HG03039 (cell line): ENCODE results near the gene PPM1F.
"Not testable (repeated sequence)": the region's sequence is repeated elsewhere in the genome, so short reads cannot be mapped to it uniquely, and the experiment has no call there.

Experiments
- ATAC-seq: cut with Tn5 transposase; IDR thresholded peaks from one replicate; pipeline ENCODE4 v1.9.1; 2021; ENCODE audit warnings: mild to moderate bottlenecking, moderate library complexity; ENCODE audit not compliant: unreplicated experiment

Gene PPM1F

DNA sequence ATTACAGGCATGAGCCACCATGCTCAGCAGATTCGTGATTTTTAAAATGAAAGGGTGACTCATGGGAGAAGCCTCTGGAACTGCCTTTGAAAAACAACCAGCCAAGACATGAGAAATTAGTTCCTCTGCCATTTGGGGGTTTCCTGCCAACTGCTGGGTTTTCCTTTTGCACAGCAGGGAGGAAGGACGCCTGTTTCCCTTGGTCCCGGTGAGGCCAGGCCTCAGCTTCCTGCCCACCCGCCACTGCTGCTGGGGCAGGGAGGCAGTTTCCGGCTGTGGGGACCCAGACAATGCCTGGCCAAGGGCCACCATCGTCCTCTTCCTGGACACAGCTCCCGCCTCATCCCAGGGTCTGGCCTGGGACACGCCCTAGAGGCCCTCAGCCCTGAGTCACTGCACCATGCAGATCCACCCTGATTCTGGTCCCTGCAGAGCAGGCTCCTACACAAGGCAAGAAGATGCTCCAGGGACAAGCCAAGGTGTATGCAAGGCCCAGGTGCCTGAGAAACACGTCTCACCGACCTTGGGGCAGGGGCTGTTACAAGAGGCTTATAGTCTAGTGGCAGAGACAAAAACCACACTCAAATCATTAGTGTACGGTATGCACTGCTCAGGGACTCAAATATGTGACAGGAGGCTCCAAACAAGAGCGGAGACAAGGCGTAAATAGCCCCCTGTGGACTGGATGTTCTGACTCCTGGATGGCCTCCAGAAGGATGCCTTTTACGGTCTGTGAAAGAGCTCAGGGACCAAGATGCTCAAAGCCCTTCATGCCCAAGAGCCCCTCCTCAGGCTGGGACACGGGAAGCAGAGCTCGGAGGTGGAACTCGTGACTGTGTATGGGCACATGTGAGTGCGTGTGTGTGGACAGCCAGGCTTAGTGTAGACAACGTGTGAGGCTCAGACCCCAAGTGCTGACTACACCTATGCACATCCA, 10.0 kb downstream of the PPM1F start:
- no peak for ATAC-seq

DNA sequence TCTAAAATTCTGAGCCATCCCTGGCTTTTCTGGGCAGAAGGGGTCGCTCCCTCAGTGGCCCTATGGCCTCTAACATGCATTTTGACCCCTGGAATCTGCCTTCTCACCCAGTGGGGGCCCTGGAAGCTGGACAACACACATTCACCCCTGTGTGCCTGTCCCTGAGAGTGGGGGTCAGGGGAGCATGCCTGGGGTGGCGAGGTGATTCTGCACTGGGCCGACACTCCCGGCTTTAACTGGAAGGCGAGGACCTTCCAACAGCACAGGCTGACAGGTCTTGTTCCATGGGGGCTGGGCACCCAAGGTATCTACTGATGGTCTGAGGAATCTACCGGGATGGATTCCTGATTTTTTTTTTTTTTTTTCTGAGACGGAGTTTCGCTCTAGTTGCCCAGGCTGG, 10.7 kb downstream of the PPM1F start:
- ATAC-seq = no peak

DNA sequence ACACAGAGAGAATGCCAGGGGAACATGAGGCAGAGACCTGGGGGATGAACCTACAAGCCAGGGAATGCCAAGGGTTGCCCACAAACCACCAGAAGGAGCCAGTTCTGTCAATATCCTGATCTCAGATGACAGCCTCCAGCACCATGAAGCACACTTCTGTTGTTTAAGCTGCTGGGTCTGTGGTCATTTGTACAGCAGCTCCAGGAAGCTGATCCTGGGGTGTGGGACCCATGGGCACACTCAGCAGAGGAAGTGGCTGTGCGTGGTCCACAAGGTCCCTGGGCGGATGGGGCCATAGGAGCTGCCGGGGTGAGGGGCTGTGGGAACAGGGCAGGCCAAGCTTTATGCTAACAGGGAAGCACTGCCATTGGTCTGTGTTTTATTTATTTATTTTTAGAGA, 12.1 kb downstream of the PPM1F start:
- no peak for ATAC-seq

DNA sequence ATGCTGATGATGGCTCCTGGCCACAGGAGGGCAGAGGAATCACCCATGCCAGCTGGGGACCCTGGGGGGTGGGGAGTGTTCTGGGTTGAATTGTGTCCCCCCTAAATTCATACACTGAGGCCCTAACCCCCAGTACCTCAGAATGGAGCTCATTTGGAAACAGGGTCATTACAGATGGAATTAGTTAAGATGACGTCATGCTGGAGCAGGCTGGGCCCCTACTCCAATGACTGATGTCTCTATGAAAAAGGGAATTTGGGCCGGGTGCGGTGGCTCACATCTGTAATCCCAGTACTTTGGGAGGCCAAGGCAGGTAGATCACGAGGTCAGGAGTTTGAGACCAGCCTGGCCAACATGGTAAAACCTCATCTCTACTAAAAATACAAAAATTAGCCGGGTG, 12.7 kb downstream of the PPM1F start:
- ATAC-seq = not testable (repeated sequence)

DNA sequence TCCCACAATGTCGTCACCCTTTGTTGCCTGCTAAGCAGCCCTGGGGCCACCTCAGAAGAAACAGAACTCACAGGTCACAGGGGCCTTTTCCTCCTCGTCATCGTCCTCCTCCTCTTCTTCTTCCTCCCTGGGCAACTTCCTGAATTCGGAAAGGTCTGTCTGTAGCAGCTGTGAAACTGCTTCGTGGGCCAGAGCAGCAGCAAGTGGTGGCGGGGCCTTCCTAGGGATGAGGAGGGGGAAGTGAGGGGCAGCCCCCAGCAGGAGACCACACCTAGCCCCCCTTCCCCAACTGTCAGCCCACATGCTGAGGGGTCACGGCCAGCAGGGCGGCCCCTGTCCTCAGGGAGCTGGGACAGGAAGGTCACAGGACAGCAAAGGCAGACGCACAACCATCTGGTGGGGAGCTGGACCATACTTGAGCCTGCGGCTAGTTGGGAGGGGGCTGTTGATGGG, 13.2 kb downstream of the PPM1F start:
- no peak for ATAC-seq

DNA sequence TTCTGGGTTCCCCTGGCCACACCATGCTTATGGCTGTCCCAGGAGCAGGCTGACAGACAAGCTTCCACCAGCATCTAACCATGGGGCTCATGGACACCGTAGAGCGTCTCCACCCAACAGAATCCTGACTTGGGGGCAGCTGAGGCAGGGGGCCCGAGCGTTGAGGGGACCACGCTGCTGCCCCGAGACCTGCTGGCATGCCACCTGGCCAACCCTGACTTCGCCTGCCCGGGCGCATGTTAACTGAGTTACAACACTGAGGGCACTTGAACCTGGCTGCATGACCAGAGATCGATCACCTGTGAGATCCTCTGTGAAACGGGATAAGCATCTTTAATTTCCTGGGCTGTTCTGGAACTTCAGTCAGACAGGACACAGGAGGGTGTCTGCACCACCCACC, 13.7 kb downstream of the PPM1F start:
- ATAC-seq = no peak

DNA sequence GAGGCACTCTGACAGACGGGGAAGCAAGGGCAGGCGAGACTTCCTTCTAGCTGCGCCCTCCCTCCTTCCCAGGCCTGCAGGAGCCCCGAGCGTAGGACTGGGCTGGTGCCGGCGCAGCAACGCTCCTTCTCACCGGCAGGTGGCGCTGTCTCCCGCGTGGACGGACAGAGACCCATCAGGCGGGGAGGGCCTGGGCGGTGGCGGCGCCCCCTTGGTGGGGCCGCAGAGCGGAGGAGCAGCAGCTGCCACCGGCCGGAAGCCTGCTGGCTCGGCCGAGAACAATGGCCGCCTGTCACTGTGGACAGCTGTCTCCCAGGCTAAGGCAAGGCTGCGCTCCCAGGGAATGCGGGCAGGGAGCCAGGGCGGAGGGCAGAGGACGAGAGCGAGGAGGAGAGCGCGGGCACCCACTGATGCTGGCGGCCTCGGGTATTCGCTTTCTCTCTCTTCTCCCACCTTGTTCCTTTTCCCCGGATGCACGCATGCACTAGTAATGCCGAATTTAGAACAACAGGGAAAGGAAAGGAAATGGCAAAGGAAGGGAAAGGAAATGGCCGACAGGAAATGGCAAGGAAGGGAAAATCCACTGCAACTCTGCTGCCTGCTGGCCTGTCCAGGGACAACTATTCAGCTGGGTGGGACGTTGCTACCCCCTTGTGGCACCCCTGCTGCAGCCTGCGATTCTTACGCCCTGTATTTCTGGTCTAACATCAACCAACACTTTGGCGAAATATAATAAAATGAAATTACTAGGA, 14.4 kb downstream of the PPM1F start:
- peak; percentile 67 for ATAC-seq

DNA sequence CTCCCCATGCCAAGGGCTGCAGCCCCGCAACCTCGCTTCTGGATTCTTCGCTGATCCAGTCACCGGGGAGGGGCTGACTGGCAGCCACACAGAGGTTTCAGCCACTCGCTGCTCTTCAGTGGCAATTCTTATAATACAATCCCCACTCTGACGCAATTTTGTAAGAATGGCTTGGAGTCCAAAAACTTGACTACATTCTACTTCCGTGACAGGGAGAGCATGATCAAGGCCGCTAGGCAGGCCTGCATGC, 14.9 kb downstream of the PPM1F start:
- no peak for ATAC-seq

DNA sequence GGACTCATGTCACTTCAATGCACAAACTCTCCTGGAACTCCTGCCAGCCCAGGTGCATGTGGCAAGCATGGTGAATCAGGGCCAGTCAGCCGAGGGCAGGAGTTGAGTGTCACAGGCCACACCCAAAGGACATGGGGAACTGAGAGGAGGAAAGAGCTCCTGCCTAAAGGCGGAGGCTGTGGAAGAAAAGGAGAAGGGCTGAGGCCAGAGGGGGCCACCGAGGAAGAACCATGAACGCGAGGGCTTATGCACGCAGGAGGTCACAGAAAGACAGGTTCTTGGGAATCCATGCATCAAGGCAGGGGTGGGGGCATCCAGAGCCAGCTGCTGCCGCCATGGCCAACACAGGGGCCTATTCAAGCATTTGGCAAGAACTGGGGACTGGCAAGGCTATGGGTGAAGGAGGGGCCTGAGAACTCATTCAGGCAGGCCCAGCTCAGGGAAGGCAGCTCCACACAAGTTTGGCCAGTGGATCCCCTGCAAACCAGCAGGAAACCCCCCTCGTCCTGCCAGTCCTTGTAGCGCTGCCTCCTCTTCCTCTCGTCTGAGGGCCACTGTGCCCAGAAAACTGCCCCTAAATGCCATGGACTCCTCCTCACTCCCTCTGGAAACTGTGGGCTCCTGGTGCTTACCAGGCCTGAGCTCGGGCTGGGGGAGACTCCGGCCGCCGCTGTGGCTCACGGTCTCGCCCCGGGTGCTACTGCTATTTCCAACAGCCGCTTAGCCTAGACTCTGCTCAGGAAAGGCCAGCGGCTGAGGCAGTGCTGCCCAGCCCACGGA, 15.4 kb downstream of the PPM1F start:
- ATAC-seq = no peak

DNA sequence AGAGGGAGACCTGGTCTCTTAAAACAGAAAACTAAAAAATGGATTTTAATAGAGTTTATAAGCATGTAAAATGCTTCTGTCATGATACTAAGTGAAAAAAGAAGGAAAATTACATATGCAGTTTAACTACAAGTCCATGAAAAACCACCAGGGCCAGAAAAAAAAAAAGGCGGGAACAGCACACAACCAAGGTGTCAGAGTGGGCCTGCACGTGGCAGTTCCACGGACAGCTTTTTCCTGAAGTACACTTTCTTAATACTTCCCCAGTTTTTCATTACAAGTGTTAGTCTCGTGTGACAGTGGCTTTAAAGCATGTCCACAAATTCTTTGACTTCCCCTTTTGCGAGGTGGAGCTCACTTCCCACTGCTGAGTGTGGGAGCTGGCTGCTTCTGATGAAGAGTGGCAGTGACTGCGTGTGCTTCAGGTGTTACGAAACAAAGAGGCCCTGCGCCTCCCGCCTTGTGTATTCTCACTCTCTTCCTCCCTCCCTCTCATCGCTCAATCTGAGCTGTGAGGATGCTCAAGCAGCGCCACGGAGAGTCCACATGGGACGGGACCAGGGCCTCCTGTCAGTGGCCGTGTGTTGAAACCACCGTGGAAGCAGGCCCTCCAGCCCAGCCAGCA, 16.4 kb downstream of the PPM1F start:
- ATAC-seq = no peak

DNA sequence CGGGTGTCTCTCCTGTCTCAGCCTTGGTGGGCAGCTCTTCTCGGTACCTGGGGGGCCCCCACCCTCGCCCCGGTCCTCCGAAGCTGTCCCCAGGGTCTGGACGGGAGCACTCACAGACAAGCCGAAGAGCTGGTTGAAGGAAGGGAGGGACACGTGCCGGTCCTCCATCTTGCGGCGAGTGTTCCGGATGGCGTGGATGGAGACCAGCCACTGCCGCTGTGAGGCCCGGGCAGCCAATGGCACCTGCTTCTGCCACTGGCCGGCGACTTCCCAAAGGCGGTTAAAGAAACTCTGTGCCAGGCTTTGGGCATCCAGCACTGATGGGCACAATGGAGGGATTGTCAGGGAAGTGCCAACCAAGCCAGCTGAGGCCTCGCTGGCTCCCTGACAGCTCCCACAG, 18.7 kb downstream of the PPM1F start:
- ATAC-seq = no peak

DNA sequence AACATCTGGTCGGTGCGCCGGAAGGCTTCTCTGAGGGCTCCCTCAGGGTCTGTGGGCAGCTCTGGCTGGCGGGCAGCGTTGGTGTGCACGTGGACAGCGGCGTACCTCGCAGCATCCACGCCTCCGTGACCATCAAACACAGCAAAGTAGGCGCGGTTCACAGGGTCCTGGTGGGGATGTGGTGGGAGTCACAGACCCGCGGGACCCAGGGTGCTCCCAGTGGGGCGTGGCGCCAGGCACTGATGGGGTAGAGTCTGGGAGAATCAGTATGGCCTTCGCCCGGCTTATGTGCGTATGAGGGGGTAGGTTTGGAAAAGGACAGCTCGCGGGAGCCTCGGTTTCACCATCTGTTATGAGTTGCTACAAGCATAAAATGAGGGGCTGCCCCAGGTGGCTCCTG, 19.2 kb downstream of the PPM1F start:
- ATAC-seq = no peak

DNA sequence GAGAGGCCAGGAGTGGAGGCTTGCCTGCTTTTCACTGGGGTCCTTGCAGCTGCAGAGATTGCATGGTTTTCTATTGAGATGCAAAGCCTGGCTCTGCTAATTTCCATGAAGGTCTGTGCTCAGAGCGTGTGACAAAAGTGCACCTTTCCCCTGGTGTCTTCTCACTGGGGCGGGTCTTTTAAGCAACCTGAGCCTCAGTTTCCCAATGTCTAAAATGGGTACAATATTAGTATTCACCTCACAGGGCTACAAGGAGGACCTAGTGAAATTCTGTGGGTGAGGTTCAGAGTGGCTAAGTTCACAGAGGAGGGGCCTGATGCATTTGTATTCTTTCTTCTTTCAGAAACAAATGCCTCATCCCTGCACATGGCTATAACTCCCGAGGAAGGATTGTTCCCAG, 20.3 kb downstream of the PPM1F start:
- no peak for ATAC-seq

DNA sequence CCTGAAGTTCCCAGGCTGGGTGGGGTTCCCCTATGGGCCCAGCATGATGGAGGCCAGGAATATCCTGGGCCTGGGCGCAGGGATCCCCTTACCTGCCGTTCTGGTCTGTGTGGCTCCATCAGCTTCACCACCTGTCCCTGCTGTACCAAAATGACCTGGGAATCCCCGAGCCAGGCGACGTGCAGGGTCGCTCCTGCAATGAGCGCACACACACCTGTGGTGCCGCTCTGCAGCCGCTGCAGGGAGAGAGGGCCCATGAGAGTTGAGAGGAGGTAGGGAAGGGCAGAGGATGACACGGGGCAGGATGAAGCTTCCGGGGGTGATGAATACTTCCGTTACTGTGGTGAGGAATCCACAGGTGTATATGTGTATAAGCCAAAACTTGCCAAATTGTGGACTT, 21.6 kb downstream of the PPM1F start:
- ATAC-seq = no peak

DNA sequence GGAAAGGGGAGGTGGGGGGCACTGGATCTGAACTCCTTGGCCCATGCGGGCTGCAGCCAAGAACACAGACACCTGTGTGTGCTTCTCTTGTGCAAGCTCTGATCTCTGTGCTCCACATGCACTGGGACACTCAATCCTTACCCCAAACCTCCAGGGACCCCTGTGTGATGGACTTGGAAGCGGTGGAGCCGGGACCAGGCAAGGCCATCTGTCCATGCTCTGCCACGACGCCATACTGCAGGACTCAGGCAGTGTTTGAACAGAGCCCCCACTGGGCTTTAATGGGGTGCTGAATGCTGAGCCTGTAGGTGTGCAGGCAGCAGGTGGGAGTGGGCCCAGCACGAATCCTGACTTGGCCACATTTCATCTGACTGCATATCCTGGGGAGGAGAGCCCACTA, 23.4 kb downstream of the PPM1F start:
- no peak for ATAC-seq

DNA sequence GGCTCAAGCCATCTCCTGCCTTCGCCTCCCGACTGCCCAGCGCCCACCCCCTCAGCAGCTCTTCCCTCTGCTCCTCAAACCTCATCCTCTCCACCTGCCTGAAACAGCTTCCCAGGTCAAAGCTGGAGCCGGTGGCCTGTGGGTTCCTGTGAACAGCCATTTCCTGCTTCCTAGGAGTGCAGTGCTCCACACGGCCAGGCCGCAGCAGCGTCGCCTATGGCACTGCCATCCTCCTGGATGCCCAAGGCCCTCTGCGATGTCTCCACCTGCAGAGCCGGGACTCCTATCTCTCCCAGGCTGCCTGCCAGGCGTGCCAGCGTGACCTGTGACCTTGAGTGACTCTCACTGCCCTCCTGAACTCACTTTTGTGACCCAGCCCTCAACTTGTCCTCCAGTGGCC, 24.6 kb downstream of the PPM1F start:
- ATAC-seq = no peak

DNA sequence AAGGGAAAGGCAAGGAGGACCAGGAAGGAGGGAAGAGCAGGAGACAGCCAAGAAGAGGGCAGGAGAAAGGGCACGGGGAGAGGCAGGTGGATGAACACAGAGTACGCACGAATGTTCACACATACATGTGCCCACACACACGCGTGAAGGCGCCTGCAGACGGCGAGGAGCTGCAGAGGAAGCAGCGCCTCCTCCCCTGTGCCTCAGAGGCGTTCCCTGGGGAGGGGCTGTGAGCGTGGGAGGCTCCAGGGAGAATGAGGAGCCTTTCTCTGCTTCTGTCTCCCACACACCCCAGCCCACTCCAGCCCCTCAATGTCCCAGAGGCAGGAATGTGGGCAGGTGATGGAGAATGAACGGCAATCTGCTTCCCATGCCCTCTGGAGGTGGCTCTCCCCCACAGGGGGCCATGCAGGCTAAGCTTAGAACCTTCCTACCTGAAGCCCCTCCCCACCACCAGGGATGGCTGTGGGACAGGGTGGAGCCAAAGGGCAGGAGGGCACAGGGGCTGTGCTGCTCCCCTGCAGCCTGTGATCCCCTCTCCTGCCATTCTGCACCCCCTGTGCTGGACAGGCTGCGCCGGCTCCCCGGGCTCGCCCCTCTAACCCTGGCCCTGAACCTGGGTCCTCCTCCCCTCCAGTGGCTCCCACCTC, 25.3 kb downstream of the PPM1F start:
- ATAC-seq = no peak

DNA sequence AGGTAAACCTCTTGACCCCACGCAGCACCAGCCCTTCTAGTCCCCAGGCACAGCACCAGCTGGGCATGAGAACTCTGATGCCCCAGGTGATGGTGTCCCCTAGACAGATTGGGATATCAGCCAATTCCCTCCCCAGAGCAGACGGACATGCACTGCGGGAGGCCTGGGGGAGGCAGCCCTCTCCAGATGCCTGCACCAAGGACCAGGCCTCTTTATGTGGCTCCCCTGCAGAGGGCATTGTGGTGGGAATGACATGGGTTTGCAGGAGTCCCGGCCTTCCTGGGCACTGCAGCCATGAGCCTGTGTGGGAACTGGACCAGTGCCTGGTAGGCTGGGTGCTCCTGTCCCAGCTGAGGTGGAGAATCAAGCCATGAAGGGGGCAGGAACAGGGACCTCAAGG, 25.9 kb downstream of the PPM1F start:
- ATAC-seq = no peak

DNA sequence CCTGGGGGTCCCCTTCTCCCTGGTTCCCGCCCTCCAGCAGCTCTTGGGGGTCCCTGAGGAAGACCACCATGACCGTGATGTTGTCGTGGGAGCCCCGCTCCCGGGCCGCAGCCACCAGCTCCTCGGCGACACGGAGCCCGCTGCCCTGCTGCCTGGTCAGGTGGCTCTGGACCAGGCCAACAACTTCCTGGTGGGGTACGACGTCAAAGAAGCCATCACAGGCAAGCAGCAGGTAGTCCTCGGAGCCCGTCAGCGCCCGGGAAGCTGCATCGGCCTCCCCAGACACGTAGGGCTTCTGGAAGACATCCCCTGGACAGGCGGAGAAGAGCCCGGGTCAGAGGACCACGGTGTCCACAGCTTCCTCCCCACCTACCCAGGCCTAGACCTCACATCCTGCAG, 29.5 kb downstream of the PPM1F start:
- ATAC-seq = no peak

DNA sequence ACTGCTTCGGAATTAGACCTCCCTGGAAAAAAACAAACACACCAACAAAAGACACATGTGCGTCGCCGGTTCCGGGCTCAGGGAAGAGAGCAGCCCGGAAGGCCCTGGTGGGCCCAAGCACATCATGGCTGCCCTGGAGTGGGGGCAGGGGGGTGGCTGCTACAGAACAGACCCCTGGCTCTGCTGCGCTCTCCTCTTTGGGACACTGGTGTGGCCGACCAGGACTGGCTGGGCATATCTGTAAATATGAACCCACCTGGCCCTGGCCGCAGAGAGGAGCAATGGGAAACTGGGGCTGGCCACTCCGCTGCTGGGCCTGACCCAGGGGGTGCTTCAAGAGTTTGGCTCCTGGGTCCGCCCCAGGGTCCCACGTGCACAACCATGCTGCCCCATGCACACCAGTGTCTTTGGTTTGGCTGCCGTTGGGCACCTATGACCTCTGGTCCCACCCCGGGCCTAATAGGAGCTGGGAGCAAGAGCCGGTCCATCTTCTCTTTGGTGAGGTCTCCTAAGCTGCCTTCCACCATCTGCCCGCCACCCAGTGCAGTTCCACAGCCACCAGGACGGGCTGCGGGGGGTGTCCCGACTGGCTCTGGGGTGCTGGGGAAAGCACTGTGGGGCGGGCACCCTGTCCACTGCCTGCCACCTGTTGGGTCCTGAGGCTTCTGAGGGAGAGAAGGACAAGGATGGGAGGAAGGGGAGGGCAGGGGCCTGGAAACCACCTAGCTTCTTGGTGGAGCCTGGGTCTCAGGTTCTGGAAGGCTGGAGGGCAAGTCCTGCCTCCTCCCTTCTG, 30.1 kb downstream of the PPM1F start:
- ATAC-seq = no peak
